ENCODE data around the gene GSE1.

Gene GSE1

DNA sequence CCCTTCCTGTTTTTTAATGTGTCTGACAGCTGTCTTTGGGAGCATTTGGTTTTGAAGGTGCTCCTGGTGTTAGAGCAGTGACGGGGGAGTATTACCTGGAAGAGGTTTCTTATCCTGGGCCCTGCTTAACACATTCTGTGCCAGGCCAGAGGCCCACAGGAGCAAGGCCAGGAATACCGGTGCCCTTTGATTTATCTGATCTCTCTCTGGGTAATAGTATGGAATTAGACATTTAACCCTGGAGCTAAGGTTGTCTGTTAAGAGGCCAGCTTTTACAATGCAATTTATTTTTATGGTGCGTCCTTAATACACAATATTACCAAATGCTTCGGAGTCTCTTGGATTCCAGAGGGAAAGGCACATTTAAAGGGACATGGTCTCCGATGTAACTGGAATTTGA, 37.2 kb upstream of the GSE1 start:
- Histone ChIP-seq H3K27me3 (ENCODE audit: insufficient read depth, low read length) (no peaks in the 10 kb centered on the region), H3K36me3 (ENCODE audit: insufficient read depth, low read length) (no peaks in the 10 kb centered on the region), H3K4me3 (ENCODE audit: low read depth, low read length) (no peak overlapping the region), H3K4me1 (ENCODE audit: control insufficient read depth, insufficient read depth, low read length, unreplicated experiment) (peaks cover 13% of the 10 kb centered on the region), H3K27ac (ENCODE audit: low read depth, low read length) (no peak overlapping the region), H3K79me2 (ENCODE audit: control insufficient read depth, insufficient read depth, low read length, unreplicated experiment) (peaks cover 40% of the 10 kb centered on the region), H2AFZ (ENCODE audit: low read length, unreplicated experiment) (no peak overlapping the region)

DNA sequence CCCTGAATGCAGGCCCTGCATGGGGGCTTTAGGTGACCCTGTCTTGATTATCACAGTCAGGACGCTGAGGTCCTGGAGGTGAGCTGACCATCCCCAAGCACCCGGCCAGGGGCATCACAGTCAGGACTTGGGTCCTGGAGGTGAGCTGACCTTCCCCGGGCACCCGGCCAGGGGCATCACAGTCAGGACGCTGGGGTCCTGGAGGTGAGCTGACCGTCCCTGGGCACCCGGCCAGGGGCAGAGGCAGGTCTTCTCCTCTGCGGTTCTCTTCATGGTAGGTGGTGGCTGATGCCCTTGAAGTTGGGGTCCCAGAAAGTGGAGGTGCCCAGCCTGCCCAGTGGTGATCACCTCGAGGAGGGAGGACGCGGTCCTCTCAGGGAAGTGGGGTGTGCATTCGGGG, 36.2 kb upstream of the GSE1 start:
- Histone ChIP-seq H3K27me3 (ENCODE audit: insufficient read depth, low read length) (no peaks in the 10 kb centered on the region), H3K4me1 (ENCODE audit: control insufficient read depth, insufficient read depth, low read length, unreplicated experiment) (peaks cover 13% of the 10 kb centered on the region)

DNA sequence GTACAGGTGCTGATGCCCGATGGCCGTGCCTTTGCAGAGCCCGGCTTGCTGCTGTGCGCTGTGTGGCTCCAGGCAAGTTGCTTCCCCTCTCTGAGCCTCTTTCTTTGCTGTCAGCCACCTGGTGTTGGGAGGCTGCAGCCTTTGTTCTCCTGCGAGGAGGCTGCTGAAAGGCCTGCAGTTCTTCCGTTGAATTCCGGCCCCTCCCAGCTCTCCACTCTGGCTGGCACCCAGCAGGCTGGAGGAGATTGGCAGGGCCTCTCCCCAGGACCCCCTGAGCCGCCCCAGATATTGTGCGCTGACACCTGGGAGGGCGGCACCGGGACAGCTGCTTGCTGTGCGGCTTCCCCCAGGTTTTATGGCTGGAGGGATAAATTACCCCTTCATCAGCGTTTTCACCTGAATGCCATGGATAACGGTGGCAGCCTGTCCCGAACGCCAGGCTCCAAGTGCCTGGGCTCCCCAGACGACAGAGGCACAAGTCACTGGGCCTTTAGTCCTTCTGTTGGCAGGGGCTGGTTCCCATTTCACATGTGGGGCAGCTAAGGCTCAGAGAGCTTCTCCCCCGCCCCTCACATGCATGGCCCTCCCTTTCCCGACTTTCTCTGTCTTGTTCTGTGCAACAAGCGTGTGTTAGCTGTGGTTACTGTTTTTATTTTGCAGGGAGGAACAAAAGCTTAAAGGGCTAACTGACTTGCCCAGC, 35.1 kb upstream of the GSE1 start:
- H3K4me1 ChIP-seq (ENCODE audit: control insufficient read depth, insufficient read depth, low read length, unreplicated experiment), result peaks cover 20% of the 10 kb centered on the region
- H2AFZ ChIP-seq (ENCODE audit: low read length, unreplicated experiment), result no peak overlapping the region
- H3K27ac ChIP-seq (ENCODE audit: low read depth, low read length), result no peak overlapping the region
- H3K79me2 ChIP-seq (ENCODE audit: control insufficient read depth, insufficient read depth, low read length, unreplicated experiment), result peaks cover 40% of the 10 kb centered on the region
- no peaks in the 10 kb centered on the region for H3K27me3 ChIP-seq (ENCODE audit: insufficient read depth, low read length)
- no peaks in the 10 kb centered on the region for H3K36me3 ChIP-seq (ENCODE audit: insufficient read depth, low read length)
- H3K4me3 ChIP-seq (ENCODE audit: low read depth, low read length), result no peak overlapping the region

More for the DNA sequence above, 36.2 kb upstream of the GSE1 start:
- Histone ChIP-seq H3K79me2 (ENCODE audit: control insufficient read depth, insufficient read depth, low read length, unreplicated experiment) (peaks cover 45% of the 10 kb centered on the region), H2AFZ (ENCODE audit: low read length, unreplicated experiment) (no peak overlapping the region), H3K27ac (ENCODE audit: low read depth, low read length) (no peak overlapping the region), H3K36me3 (ENCODE audit: insufficient read depth, low read length) (no peaks in the 10 kb centered on the region), H3K4me3 (ENCODE audit: low read depth, low read length) (no peak overlapping the region)

DNA sequence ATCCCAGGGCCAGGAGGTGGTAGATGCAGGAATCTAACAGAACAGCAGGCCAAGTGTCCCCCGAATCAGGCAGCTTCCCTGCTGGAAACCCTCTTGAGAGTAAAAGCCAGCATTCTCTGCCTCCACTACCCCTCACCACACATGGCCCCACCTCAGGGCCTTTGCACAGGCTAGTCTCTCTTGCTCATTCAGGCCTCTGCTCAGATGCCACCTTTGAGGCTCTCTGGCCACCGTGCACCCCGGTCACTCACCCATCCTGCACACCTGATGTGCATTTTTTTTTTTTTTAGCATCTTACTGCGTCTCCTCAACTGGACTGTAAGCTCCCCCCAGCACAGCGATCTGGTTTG, 34.5 kb upstream of the GSE1 start:
- H3K4me1 ChIP-seq (ENCODE audit: control insufficient read depth, insufficient read depth, low read length, unreplicated experiment), result peaks cover 24% of the 10 kb centered on the region
- no peak overlapping the region for H3K27ac ChIP-seq (ENCODE audit: low read depth, low read length)
- no peak overlapping the region for H3K4me3 ChIP-seq (ENCODE audit: low read depth, low read length)
- H3K27me3 ChIP-seq (ENCODE audit: insufficient read depth, low read length), result no peaks in the 10 kb centered on the region
- H3K36me3 ChIP-seq (ENCODE audit: insufficient read depth, low read length), result no peaks in the 10 kb centered on the region
- peaks cover 40% of the 10 kb centered on the region for H3K79me2 ChIP-seq (ENCODE audit: control insufficient read depth, insufficient read depth, low read length, unreplicated experiment)
- H2AFZ ChIP-seq (ENCODE audit: low read length, unreplicated experiment), result no peak overlapping the region

DNA sequence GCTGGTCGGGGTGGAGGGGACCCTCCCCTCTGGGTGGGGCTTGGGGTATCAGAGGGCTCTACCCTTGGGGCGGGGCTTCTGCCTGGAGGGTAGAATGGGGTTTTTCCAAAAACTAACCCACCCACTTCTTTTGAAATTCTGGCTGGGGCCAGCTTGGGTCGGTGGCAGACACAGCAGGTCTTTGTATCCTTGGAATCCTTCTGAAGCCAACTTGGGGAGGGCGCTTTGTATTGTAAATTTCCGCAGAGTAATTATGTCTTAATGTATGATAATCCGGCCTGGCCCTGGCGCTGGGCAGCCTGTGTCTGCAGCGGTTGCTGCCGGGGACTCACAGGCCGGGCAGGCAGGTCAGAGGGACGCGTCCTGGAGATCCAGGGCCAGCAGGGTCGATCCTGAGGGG, 33.9 kb upstream of the GSE1 start:
- Histone ChIP-seq H3K27me3 (ENCODE audit: insufficient read depth, low read length) (no peaks in the 10 kb centered on the region), H3K4me3 (ENCODE audit: low read depth, low read length) (no peak overlapping the region), H3K79me2 (ENCODE audit: control insufficient read depth, insufficient read depth, low read length, unreplicated experiment) (peaks cover 40% of the 10 kb centered on the region), H3K36me3 (ENCODE audit: insufficient read depth, low read length) (no peaks in the 10 kb centered on the region), H2AFZ (ENCODE audit: low read length, unreplicated experiment) (no peak overlapping the region), H3K27ac (ENCODE audit: low read depth, low read length) (no peak overlapping the region), H3K4me1 (ENCODE audit: control insufficient read depth, insufficient read depth, low read length, unreplicated experiment) (peaks cover 20% of the 10 kb centered on the region)

DNA sequence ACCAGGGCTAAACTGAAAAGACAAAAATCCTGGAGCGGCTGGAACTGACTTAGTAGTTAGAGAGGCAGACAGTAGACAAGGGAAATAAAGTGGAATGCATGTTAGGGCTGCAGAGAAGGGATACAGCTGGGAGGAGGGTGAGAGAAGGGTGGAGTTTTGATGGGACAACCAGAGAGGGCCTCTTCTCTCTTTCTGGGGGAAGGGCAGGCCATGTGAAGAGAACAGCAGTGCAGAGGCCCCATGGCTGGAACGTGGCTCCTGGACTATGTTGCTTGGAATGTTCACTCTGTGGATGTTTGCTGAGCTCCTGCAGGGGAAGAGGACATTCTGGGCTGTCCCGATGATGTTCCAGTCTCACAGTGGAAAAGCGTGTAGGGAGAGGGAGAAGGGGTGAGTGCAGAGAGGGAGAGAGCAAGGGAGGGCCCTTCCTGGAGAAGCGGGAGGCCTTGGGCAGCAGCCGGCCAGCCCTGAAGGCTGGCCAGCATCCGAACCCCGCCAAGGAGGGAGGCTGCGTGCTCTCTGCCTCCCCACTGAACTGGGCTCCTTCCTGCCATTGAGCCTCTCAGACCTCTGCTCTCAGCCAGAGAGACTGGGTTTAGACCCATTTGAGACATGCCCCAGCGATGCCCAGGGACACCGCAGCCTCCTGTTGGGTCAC, 33.1 kb upstream of the GSE1 start:
- Histone ChIP-seq H3K27ac (ENCODE audit: low read depth, low read length) (no peak overlapping the region), H3K36me3 (ENCODE audit: insufficient read depth, low read length) (no peaks in the 10 kb centered on the region), H3K4me1 (ENCODE audit: control insufficient read depth, insufficient read depth, low read length, unreplicated experiment) (peaks cover 14% of the 10 kb centered on the region), H3K4me3 (ENCODE audit: low read depth, low read length) (no peak overlapping the region), H2AFZ (ENCODE audit: low read length, unreplicated experiment) (no peak overlapping the region), H3K27me3 (ENCODE audit: insufficient read depth, low read length) (no peaks in the 10 kb centered on the region), H3K79me2 (ENCODE audit: control insufficient read depth, insufficient read depth, low read length, unreplicated experiment) (peaks cover 40% of the 10 kb centered on the region)

DNA sequence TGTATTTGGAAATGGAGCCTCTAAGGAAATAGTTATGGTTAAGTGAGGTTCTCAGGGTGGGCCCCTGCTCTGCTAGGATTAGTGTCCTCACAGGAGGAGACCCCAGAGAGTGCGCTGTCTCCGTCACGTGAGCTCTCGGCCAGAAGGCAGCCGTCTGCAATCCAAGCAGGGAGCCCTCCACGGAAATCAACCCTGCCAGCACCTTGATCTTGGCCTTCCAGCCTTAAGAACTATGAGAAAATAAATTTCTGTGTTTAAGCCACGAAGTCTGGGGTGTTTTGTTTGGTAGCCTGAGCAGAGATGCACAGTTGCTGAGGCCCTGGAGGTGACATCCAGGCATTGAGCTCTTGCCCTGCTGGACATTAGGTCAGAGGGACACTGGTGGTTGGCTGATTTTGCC, 32.4 kb upstream of the GSE1 start:
- Histone ChIP-seq H3K4me1 (ENCODE audit: control insufficient read depth, insufficient read depth, low read length, unreplicated experiment) (peaks cover 14% of the 10 kb centered on the region), H3K27me3 (ENCODE audit: insufficient read depth, low read length) (no peaks in the 10 kb centered on the region), H2AFZ (ENCODE audit: low read length, unreplicated experiment) (no peak overlapping the region), H3K27ac (ENCODE audit: low read depth, low read length) (no peak overlapping the region), H3K79me2 (ENCODE audit: control insufficient read depth, insufficient read depth, low read length, unreplicated experiment) (peaks cover 35% of the 10 kb centered on the region), H3K36me3 (ENCODE audit: insufficient read depth, low read length) (no peaks in the 10 kb centered on the region), H3K4me3 (ENCODE audit: low read depth, low read length) (no peak overlapping the region)

DNA sequence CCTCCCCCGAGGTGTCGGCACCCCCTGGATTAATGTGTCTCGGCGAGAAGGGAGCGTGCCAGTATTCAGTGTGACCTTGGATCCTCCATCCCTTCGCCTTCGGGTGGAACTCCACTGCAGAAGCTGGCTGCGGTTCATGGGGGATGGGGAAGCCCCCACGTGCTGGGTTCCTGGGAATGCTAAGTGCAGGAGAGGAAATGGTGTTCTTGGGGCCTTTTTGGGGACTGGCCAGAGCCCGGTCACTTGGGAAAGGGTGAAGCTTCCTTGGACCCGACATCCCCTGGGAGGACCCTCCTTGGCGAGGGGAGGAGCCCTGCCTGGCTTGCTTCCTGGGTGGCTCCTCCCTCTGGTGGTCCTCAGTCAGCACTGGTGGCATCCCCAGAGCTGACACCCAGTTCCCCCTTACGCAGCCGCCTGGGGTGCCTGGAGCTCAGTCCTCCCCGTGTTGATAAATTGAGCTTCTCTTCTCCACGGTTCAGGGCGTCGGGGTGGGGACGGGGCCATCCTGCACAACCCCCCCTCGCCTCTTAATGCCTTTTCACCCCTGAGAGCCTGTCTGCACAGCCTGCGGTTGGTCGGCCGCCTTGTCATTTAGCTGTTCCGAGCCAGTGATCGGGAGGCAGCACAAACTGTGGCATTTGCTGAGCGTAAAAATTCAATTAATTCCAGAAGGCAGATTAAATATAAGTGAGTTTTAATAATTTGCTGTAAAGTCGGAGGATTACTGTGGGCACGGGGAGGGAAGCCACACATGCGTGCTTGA, 30.7 kb upstream of the GSE1 start:
- H3K79me2 ChIP-seq (ENCODE audit: control insufficient read depth, insufficient read depth, low read length, unreplicated experiment), result peaks cover 28% of the 10 kb centered on the region
- no peak overlapping the region for H3K27ac ChIP-seq (ENCODE audit: low read depth, low read length)
- no peak overlapping the region for H3K4me3 ChIP-seq (ENCODE audit: low read depth, low read length)
- no peaks in the 10 kb centered on the region for H3K27me3 ChIP-seq (ENCODE audit: insufficient read depth, low read length)
- H3K4me1 ChIP-seq (ENCODE audit: control insufficient read depth, insufficient read depth, low read length, unreplicated experiment), result peaks cover 14% of the 10 kb centered on the region
- no peak overlapping the region for H2AFZ ChIP-seq (ENCODE audit: low read length, unreplicated experiment)
- H3K36me3 ChIP-seq (ENCODE audit: insufficient read depth, low read length), result no peaks in the 10 kb centered on the region

DNA sequence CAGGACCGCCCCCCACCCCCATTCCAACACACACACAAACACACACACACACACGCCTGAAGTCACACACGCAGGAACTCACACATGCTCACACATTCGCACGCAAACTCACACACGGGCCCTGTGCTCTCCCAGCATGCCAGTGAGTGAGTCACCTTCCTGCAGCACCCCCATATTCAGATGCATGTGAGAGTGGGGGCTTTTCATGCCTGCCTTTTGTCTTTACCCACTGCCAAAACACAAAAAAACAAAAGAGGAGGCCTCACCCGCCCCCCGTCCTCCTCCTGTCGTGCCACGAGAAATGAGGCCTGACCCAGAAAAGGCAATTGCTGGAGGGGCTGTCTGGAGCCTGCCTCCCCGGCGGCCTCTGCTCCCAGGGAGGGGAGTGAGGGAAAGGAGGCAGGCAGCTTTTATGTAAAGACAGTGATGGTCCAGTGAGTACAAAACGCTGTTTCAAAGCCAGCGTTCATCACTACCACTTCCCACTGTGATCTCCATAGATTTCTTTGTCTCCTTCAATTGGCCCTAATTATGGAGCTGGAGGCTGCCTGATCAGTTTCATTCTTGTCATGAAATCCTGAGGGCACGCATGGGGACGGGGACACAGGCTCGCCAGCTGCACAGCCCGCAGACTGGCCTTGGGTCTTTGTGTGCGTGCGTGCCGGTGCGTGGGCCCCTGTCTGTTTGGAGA, 29.5 kb upstream of the GSE1 start:
- Histone ChIP-seq H3K4me1 (ENCODE audit: control insufficient read depth, insufficient read depth, low read length, unreplicated experiment) (peaks cover 14% of the 10 kb centered on the region), H3K27me3 (ENCODE audit: insufficient read depth, low read length) (no peaks in the 10 kb centered on the region), H2AFZ (ENCODE audit: low read length, unreplicated experiment) (no peak overlapping the region), H3K36me3 (ENCODE audit: insufficient read depth, low read length) (no peaks in the 10 kb centered on the region), H3K27ac (ENCODE audit: low read depth, low read length) (no peak overlapping the region), H3K79me2 (ENCODE audit: control insufficient read depth, insufficient read depth, low read length, unreplicated experiment) (peaks cover 25% of the 10 kb centered on the region), H3K4me3 (ENCODE audit: low read depth, low read length) (no peak overlapping the region)

DNA sequence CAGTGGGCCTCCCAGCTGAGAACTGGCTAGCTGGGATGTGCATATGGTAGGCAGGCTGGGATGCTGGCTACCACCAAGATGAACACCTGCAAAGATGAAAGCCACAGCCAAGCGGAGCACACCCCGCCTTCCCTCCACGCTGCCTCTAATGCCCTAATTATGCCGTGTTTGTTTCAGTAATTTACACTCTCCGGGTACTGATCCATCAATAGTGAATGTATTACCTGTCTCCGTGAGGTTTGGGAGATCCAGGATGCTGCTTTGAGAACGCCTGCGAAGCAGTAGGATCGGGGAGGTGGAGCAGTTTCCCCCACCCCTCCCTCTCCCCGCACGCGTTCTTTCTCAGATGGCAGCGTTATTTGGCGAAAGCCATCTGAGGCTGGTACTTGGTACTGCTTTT, 28.9 kb upstream of the GSE1 start:
- Histone ChIP-seq H3K4me3 (ENCODE audit: low read depth, low read length) (no peak overlapping the region), H3K79me2 (ENCODE audit: control insufficient read depth, insufficient read depth, low read length, unreplicated experiment) (peaks cover 18% of the 10 kb centered on the region), H2AFZ (ENCODE audit: low read length, unreplicated experiment) (no peak overlapping the region), H3K27ac (ENCODE audit: low read depth, low read length) (no peak overlapping the region), H3K36me3 (ENCODE audit: insufficient read depth, low read length) (no peaks in the 10 kb centered on the region), H3K4me1 (ENCODE audit: control insufficient read depth, insufficient read depth, low read length, unreplicated experiment) (peaks cover 14% of the 10 kb centered on the region), H3K27me3 (ENCODE audit: insufficient read depth, low read length) (no peaks in the 10 kb centered on the region)
